Gastrocnemius medialis (tissue), 4 donors: ENCODE data around the gene C13orf46. TPM values are rescaled to one million over a fixed set of nuclear protein-coding genes. Genes with fewer than 3 reads are reported as not detected.

ENCODE experiments used
- ATAC-seq, 2 donors: fragments of 150-250 bp; one replicate each; pipeline ENCODE4 v1.9.1; 2016
- DNase-seq, 2 donors: peaks; one replicate each; pipeline ENCODE4 v3.0.0-alpha.2; 2019
- H3K27ac ChIP-seq, 4 donors: fragments of 200-600 bp; sonication (generic); 1 replicate in 1 of 4; 2 replicates in 3 of 4; pipeline ENCODE4 v1.5.1; 2016 to 2018; ENCODE audit warnings: mild to moderate bottlenecking in 2 of 4, moderate library complexity in 1 of 4
- H3K27me3 ChIP-seq, 3 donors: fragments of 200-600 bp; sonication (generic) in 2 of 3; 1 replicate in 1 of 3; 2 replicates in 2 of 3; pipeline versions ENCODE4 v1.5.1 to v1.6.0; 2016 to 2019; ENCODE audit warnings: mild to moderate bottlenecking in 1 of 3, moderate library complexity in 1 of 3
- H3K36me3 ChIP-seq, 2 donors: fragments of 200-600 bp; sonication (generic) in 1 of 2; one replicate each; pipeline ENCODE4 v1.5.1; 2017 to 2018
- H3K4me1 ChIP-seq, 2 donors: fragments of 200-600 bp; sonication (generic) in 1 of 2; one replicate each; pipeline ENCODE4 v1.5.1; 2016 to 2017; ENCODE audit warnings: mild to moderate bottlenecking in 2 of 2
- H3K4me3 ChIP-seq, 4 donors: fragments of 200-600 bp; sonication (generic) in 3 of 4; 1 replicate in 1 of 4; 2 replicates in 3 of 4; pipeline ENCODE4 v1.5.1; 2016 to 2019; ENCODE audit warnings: mild to moderate bottlenecking in 2 of 4
- H3K9me3 ChIP-seq, 3 donors: fragments of 200-600 bp; sonication (generic) in 2 of 3; 1 replicate in 1 of 3; 2 replicates in 2 of 3; pipeline ENCODE4 v1.5.1; 2016 to 2019
- CTCF ChIP-seq, 5 experiments: fragments of 450-650 bp in 3 of 5; fragments of 200-600 bp in 2 of 5; sonication (generic) in 2 of 5; IDR thresholded peaks in 4 of 5; conservative IDR thresholded peaks in 1 of 5; 1 replicate in 4 of 5; 2 replicates in 1 of 5; pipeline ENCODE4 v1.5.1; 2016 to 2019; ENCODE audit warnings: antibody characterized with exemption in 5 of 5, mild to moderate bottlenecking in 3 of 5, moderate library complexity in 3 of 5
- POLR2A ChIP-seq, 2 donors: fragments of 450-650 bp; IDR thresholded peaks; one replicate each; pipeline ENCODE4 v1.6.1; 2017; ENCODE audit warnings: antibody characterized with exemption in 2 of 2, mild to moderate bottlenecking in 2 of 2, moderate library complexity in 2 of 2
- in situ Hi-C, 4 donors: fragments of 200-750 bp; cut with MboI; loops; one replicate each; pipeline versions ENCODE4 v1.15.0 to v1.8.0; 2017; ENCODE audit warnings: low sequenced_read_pairs in 4 of 4
- intact Hi-C: fragments of 100-400 bp; cut with DNase I; formaldehyde crosslinking; loops from one replicate; pipeline ENCODE4 v1.15.1; 2023; ENCODE audit warnings: low total_unique reads
- total RNA-seq, 4 donors: library from RNA; depleted of rRNA; stranded (reverse); fragments of >200 nt; gene quantifications; one replicate each; pipeline versions ENCODE4 v1.1.0 to v1.2.3, GENCODE V29; 2016

Gene C13orf46
- total RNA-seq, 4 donors from 2014 or later: 0.10 to 0.69 (median 0.15) TPM; not detected in 1

GRCh38 chr13:113927661-113928581 lies 46.0 kb downstream of the C13orf46 start:
- TF ChIP-seq CTCF (IDR thresholded peaks at IDR 0.05 in 4 of 5, conservative IDR thresholded peaks at IDR 0.05 in 1 of 5): no peak
- TF ChIP-seq POLR2A (IDR thresholded peaks at IDR 0.05): no peak
- Histone ChIP-seq H3K4me1 (peaks cover 38 to 40% of the 10 kb centered on the region in 2 donors), H3K9me3 (no peaks in the 10 kb centered on the region), H3K27ac (peak overlapping the region; percentile 84 to 90 (median 87)), H3K4me3 (peak overlapping the region in 1 of 4 donors; percentile 28), H3K27me3 (no peaks in the 10 kb centered on the region), H3K36me3 (no peaks in the 10 kb centered on the region)
- ATAC-seq (peak; percentile 2 to 15), DNase-seq (peak; percentile 66 to 78)
- in situ Hi-C loops (loop anchor here in 1 of 4 donors (10.0 kb wide), 1 partner anchor 103 kb away; no protein-coding TSS in a partner anchor), intact Hi-C loops (loop anchor here (2.0 to 5.0 kb wide), 3 partner anchors 65 to 106 kb away; no protein-coding TSS in a partner anchor)

- peak; percentile 50 to 74 for DNase-seq
- Histone ChIP-seq H3K27me3 (no peaks in the 10 kb centered on the region), H3K27ac (peak overlapping the region; percentile 84 to 90 (median 87)), H3K36me3 (no peaks in the 10 kb centered on the region), H3K4me3 (no peak overlapping the region), H3K9me3 (no peaks in the 10 kb centered on the region), H3K4me1 (peaks cover 38 to 40% of the 10 kb centered on the region in 2 donors)
- intact Hi-C loops (loop anchor here (5.0 kb wide), 2 partner anchors 90 to 105 kb away; no protein-coding TSS in a partner anchor), in situ Hi-C loops (loop anchor here in 1 of 4 donors (10.0 kb wide), 1 partner anchor 102 kb away; no protein-coding TSS in a partner anchor)
- ATAC-seq: peak; percentile 13 to 23
- no peak for TF ChIP-seq CTCF (IDR thresholded peaks at IDR 0.05 in 4 of 5, conservative IDR thresholded peaks at IDR 0.05 in 1 of 5)
- TF ChIP-seq POLR2A (IDR thresholded peaks at IDR 0.05): no peak
Measured at GRCh38 chr13:113926951-113927660, 46.8 kb downstream of the C13orf46 start.

- Histone ChIP-seq H3K27ac (peak overlapping the region; percentile 84 to 90 (median 87)), H3K9me3 (no peaks in the 10 kb centered on the region), H3K4me3 (no peak overlapping the region), H3K27me3 (no peaks in the 10 kb centered on the region), H3K36me3 (no peaks in the 10 kb centered on the region), H3K4me1 (peaks cover 38 to 40% of the 10 kb centered on the region in 2 donors)
- in situ Hi-C loops (loop anchor here in 1 of 4 donors (10.0 kb wide), 1 partner anchor 102 kb away; no protein-coding TSS in a partner anchor), intact Hi-C loops (loop anchor here (5.0 kb wide), 2 partner anchors 89 to 104 kb away; no protein-coding TSS in a partner anchor)
- DNase-seq (peak; percentile 63 to 77), ATAC-seq (peak; percentile 70 to 72)
- TF ChIP-seq POLR2A (IDR thresholded peaks at IDR 0.05): no peak
- no peak for TF ChIP-seq CTCF (IDR thresholded peaks at IDR 0.05 in 4 of 5, conservative IDR thresholded peaks at IDR 0.05 in 1 of 5)
Measured at GRCh38 chr13:113926301-113926761, 47.5 kb downstream of the C13orf46 start.

GRCh38 chr13:113924184-113924901 lies 49.5 kb downstream of the C13orf46 start:
- no peaks in the 10 kb centered on the region for H3K27me3 ChIP-seq
- peaks cover 31 to 32% of the 10 kb centered on the region in 2 donors for H3K4me1 ChIP-seq
- in situ Hi-C loops (loop anchor here in 1 of 4 donors (10.0 kb wide), 1 partner anchor 100 kb away; no protein-coding TSS in a partner anchor), intact Hi-C loops (no loop called here)
- DNase-seq (no peak), ATAC-seq (no peak)
- H3K36me3 ChIP-seq: no peaks in the 10 kb centered on the region
- no peak overlapping the region for H3K27ac ChIP-seq
- no peak for TF ChIP-seq POLR2A (IDR thresholded peaks at IDR 0.05)
- no peak for TF ChIP-seq CTCF (IDR thresholded peaks at IDR 0.05 in 4 of 5, conservative IDR thresholded peaks at IDR 0.05 in 1 of 5)
- no peaks in the 10 kb centered on the region for H3K9me3 ChIP-seq
- H3K4me3 ChIP-seq: no peak overlapping the region
